ENCODE measurements around the gene ARPC5L.
"Not testable (repeated sequence)": the region's sequence is repeated elsewhere in the genome, so short reads cannot be mapped to it uniquely, and the experiment has no call there.

The ARPC5L gene

DNA sequence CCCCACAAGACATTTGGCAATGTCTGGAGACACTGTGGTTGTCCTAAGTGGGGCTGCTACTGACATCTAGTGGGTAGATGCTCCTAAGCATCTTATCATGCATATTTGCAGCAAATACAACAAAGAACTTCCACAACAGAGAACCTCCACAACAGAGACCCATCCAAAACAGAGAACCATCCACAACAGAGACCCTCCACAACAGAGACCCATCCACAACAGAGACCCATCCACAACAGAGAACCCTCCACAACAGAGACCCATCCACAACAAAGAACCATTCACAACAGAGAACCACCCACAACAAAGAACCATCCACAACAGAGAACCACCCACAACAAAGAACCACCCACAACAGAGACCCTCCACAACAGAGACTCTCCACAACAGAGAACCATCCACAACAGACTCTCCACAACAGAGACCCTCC lies 32.8 kb downstream of the ARPC5L start:
- DNase-seq = no peak

GRCh38 chr9:124897570-124898460 lies 35.9 kb downstream of the ARPC5L start:
- no peak for DNase-seq

DNA sequence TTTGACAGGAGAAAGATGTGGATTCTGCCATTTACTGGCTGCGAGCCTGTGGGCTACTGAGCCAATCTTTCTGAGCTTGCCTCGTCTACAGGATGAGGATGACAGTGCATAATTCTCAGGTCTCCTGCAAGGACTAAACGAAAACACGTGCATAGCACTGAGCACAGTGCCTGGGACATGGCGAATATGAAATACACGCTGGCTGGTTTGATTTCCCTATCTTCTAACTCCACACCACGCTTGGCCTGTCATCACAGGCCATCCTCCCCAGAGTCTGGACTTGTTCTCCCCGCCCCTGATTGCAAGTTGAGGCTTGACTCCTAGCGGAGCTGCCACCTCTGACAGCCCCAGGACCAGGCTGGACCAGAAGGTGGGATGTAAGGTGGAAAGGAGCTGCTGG lies 37.9 kb downstream of the ARPC5L start:
- DNase-seq = no peak

- DNase-seq = no peak
These were observed 45.0 kb downstream of the ARPC5L start for GRCh38 chr9:124906966-124907365.

GRCh38 chr9:124908098-124908497 lies 46.2 kb downstream of the ARPC5L start:
- DNase-seq = no peak

DNA sequence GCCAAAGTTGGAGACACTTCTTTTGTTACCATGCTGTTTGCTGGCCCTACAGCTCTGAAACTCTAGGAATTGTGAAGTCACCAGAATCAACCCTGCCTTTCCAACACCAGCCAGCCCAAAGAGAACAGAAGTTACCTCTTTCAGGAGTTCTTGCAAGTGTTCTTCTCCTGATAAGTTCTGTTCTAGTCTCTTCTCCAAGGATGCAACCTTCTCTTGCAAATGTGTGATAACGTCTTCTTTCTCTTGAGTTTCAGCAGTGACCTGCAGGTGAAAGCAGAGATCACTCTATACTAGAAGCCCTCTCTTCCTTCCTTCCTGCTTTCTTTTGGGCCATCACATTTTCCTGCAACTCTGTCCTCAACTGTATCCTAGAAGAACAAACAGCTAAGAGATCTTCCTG lies 49.8 kb downstream of the ARPC5L start:
- DNase-seq = no peak

GRCh38 chr9:124913378-124913777 lies 51.4 kb downstream of the ARPC5L start:
- no peak for DNase-seq

- no peak for DNase-seq
These were observed 52.9 kb downstream of the ARPC5L start for GRCh38 chr9:124914753-124915405.

DNA sequence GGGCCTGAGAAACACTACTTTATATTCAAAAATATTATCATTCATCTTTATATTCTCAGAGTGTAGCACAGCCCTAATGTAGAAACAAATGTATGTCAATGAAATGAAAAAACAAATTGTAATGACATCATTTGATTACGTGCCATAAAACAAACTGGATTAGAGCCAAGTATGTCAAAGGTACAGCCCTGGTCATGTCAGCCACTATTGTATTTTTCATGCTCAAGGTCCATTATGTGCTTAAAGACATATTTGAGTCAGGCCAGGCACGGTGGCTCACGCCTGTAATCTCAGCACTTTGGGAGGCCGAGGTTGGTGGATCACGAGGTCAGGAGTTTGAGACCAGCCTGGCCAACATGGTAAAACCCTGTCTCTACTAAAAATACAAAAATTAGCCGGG lies 58.5 kb downstream of the ARPC5L start:
- not testable (repeated sequence) for DNase-seq
